Sigmoid colon (tissue), 4 donors: ENCODE results near the gene LAMA1.

Source experiments
- POLR2AphosphoS5 ChIP-seq, 4 donors: sonication (generic); formaldehyde crosslinking; IDR thresholded peaks; one replicate each; pipeline ENCODE4 v1.6.1; 2017; ENCODE audit warnings: antibody characterized with exemption in 4 of 4
- TF ChIP-seq, protein P1 (sequence below), 4 experiments: fragments of 450-650 bp in 3 of 4; fragments of 200-600 bp in 1 of 4; IDR thresholded peaks; one replicate each; pipeline ENCODE4 v1.5.1; 2016 to 2019; ENCODE audit warnings: antibody characterized with exemption in 4 of 4, mild to moderate bottlenecking in 3 of 4, moderate library complexity in 2 of 4

DNA sequence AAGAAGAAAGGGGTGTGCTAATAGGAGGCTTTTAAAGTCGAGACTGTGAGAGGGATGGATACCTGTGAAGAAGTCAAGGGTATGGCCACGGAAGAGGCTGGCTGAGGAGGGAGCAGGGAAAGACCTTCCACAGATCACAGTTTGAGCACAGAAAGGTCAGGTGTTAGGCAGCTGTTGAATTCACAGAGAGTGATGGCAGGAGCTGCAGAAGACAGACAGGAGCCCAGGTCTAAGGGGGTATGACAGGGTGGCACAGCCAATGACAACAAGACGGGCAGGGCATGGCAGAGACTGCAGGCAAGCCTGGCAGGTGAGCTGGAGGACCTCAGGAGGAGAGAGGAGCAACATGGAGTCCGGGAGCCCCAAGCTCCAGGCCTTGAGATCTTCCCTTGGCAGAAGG is 163.1 kb downstream of the LAMA1 start:
- TF ChIP-seq, protein P1, sequence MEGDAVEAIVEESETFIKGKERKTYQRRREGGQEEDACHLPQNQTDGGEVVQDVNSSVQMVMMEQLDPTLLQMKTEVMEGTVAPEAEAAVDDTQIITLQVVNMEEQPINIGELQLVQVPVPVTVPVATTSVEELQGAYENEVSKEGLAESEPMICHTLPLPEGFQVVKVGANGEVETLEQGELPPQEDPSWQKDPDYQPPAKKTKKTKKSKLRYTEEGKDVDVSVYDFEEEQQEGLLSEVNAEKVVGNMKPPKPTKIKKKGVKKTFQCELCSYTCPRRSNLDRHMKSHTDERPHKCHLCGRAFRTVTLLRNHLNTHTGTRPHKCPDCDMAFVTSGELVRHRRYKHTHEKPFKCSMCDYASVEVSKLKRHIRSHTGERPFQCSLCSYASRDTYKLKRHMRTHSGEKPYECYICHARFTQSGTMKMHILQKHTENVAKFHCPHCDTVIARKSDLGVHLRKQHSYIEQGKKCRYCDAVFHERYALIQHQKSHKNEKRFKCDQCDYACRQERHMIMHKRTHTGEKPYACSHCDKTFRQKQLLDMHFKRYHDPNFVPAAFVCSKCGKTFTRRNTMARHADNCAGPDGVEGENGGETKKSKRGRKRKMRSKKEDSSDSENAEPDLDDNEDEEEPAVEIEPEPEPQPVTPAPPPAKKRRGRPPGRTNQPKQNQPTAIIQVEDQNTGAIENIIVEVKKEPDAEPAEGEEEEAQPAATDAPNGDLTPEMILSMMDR (IDR thresholded peaks at IDR 0.05), result no peak
- no peak for TF ChIP-seq POLR2AphosphoS5 (IDR thresholded peaks at IDR 0.05)
